Progenitor cell of endocrine pancreas (in vitro differentiated cells): ENCODE measurements around the gene PRRC2B. TPM values are rescaled to one million over a fixed set of nuclear protein-coding genes. Genes with fewer than 3 reads are reported as not detected.

Experiments used
- DNase-seq: peaks from one replicate; pipeline ENCODE4 v3.0.0; 2021; ENCODE audit warnings: low spot score; ENCODE audit not compliant: unreplicated experiment
- H3K27ac Mint-ChIP-seq: 2 replicates; pipeline ENCODE4 v1.8.0; 2021; ENCODE audit warnings: mild to moderate bottlenecking, moderate library complexity, mixed read lengths
- H3K27me3 Mint-ChIP-seq: 2 replicates; pipeline ENCODE4 v1.8.0; 2021; ENCODE audit warnings: mixed read lengths
- H3K36me3 Mint-ChIP-seq: 2 replicates; pipeline ENCODE4 v1.8.0; 2022; ENCODE audit warnings: mixed read lengths; ENCODE audit not compliant: insufficient read depth
- H3K4me1 Mint-ChIP-seq: 2 replicates; pipeline ENCODE4 v1.8.0; 2021; ENCODE audit warnings: low read depth, mixed read lengths
- H3K4me3 Mint-ChIP-seq: 2 replicates; pipeline ENCODE4 v1.8.0; 2021; ENCODE audit warnings: low read depth, mild to moderate bottlenecking, moderate library complexity, mixed read lengths
- H3K9me3 Mint-ChIP-seq: 2 replicates; pipeline ENCODE4 v1.8.0; 2021; ENCODE audit warnings: low read depth, mixed read lengths
- total RNA-seq: library from RNA; stranded (reverse); gene quantifications from 2 replicates; pipeline ENCODE4 v1.2.1, GENCODE V29; 2021
- TF ChIP-seq, protein P1 (sequence below): fragments of 200-600 bp; sonication (generic); IDR thresholded peaks from one replicate; pipeline ENCODE4 v1.5.0; 2021; ENCODE audit warnings: antibody characterized with exemption, mild to moderate bottlenecking; ENCODE audit not compliant: unreplicated experiment

Gene PRRC2B
- total RNA-seq, 1 donor from 2014 or later = 460 TPM

DNA sequence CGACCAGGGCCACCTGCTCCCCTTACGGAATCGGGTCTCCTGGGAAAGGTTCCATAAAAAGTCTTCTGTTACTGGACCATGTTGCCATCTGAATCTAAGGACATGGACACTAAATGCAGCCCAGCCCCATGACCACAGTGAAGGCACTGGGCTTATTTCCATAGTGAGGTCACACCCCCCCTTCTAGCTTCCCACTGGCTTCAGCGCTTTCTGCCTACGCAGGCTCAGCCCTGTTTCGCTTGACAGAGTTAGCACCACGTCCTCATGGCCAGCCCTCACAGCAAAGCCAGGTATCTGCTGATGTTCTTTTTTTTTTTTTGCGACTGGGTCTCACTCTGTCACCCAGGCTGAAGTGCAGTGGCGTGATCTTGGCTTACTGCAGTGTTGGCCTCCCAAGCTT is 123.0 kb downstream of the PRRC2B start:
- H3K9me3 Mint-ChIP-seq = no peaks in the 10 kb centered on the region
- TF ChIP-seq, protein P1, sequence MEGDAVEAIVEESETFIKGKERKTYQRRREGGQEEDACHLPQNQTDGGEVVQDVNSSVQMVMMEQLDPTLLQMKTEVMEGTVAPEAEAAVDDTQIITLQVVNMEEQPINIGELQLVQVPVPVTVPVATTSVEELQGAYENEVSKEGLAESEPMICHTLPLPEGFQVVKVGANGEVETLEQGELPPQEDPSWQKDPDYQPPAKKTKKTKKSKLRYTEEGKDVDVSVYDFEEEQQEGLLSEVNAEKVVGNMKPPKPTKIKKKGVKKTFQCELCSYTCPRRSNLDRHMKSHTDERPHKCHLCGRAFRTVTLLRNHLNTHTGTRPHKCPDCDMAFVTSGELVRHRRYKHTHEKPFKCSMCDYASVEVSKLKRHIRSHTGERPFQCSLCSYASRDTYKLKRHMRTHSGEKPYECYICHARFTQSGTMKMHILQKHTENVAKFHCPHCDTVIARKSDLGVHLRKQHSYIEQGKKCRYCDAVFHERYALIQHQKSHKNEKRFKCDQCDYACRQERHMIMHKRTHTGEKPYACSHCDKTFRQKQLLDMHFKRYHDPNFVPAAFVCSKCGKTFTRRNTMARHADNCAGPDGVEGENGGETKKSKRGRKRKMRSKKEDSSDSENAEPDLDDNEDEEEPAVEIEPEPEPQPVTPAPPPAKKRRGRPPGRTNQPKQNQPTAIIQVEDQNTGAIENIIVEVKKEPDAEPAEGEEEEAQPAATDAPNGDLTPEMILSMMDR = no peak
- peaks cover 15% of the 10 kb centered on the region for H3K36me3 Mint-ChIP-seq
- H3K4me1 Mint-ChIP-seq = no peaks in the 10 kb centered on the region
- DNase-seq = no peak
- H3K4me3 Mint-ChIP-seq = no peak overlapping the region
- H3K27me3 Mint-ChIP-seq = no peaks in the 10 kb centered on the region
- H3K27ac Mint-ChIP-seq = no peak overlapping the region

DNA sequence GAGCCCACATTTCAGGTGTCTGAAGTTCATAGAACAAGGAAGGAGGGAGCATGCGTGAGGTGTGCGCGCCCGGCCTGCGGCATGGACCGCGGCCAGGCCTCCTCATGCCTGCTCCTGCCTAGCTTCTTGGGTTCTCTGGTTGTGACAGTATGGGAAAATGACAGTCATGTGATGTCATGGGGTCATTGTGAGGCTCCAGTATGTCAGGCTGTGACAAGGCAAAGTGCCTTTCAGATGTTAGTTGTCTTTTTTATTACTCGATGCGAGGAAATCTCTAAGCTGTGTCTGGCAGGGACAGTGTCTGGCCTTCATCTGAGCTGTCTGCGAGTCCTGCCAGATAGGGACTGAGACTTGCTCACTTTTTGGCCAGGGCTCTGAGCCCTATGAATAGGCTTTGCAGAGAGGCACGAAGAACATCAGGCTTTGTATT is 123.9 kb downstream of the PRRC2B start:
- no peak overlapping the region for H3K27ac Mint-ChIP-seq
- TF ChIP-seq, protein P1 = no peak
- H3K4me1 Mint-ChIP-seq = no peaks in the 10 kb centered on the region
- H3K9me3 Mint-ChIP-seq = no peaks in the 10 kb centered on the region
- no peak for DNase-seq
- no peak overlapping the region for H3K4me3 Mint-ChIP-seq
- H3K36me3 Mint-ChIP-seq = peaks cover 13% of the 10 kb centered on the region
- H3K27me3 Mint-ChIP-seq = no peaks in the 10 kb centered on the region

DNA sequence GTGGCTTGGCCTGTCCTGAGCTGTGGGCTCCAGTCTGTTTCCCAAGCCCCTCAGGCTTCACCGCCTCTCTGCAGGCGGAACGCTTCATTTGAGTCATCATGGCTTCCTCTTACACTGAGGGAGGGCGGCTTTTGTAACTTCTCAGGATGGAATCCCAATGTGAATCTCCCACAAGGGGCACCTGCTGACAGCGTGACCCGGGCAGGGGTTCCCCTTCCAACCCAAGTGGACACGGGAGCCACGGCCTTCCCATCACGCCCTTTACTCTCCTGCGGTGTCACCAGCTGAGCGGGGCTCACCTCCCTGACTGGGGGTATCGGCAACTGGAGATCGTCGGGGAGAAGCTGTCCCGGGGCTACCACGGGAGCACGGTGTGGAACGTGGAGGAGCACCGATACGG is 124.7 kb downstream of the PRRC2B start:
- Mint-ChIP-seq H3K4me1 (no peaks in the 10 kb centered on the region), H3K27me3 (no peaks in the 10 kb centered on the region), H3K27ac (no peak overlapping the region), H3K9me3 (no peaks in the 10 kb centered on the region), H3K36me3 (peaks cover 13% of the 10 kb centered on the region), H3K4me3 (no peak overlapping the region)
- DNase-seq = no peak
- TF ChIP-seq, protein P1 = no peak

DNA sequence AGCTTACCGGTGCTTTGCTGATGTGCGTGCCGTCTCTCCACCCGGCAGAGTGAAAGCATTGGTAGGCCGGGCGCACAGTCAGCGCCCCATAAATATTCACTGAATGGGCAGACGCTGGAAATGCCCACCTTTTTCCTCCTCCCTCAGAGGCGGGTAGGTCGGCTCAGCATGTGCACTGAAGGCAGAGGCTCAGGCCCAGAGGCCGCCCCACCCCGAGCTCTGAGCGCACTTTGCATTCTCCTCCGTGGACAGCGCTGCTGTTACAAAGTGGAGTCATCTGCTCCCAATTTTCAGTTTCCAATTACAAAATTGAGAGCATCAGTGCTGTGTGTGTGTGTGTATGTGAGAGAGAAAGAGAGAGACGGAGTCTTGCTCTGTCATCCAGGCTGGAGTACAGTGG is 126.6 kb downstream of the PRRC2B start:
- DNase-seq = no peak
- TF ChIP-seq, protein P1 = no peak
- H3K4me1 Mint-ChIP-seq = no peaks in the 10 kb centered on the region
- no peaks in the 10 kb centered on the region for H3K27me3 Mint-ChIP-seq
- no peak overlapping the region for H3K27ac Mint-ChIP-seq
- H3K36me3 Mint-ChIP-seq = peaks cover 14% of the 10 kb centered on the region
- H3K9me3 Mint-ChIP-seq = no peaks in the 10 kb centered on the region
- no peak overlapping the region for H3K4me3 Mint-ChIP-seq

DNA sequence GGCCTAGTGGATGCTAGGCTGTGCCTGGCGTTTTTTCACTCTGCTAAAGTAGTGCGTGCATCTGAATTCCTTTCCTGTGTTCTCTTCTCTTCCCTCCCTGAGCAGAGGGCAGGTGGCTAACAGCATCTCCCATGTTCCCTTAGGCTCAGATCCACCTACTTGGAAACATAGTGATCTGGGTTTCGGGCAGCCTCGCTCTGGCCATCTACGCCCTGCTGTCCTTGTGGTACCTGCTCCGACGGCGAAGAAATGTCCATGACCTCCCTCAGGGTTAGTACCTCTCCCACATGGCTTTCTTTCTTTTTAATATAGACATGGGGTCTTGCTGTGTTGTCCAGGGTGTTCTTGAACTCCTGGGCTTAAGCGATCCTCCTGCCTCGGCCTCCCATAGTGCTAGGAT is 127.3 kb downstream of the PRRC2B start:
- Mint-ChIP-seq H3K27ac (no peak overlapping the region), H3K27me3 (no peaks in the 10 kb centered on the region), H3K4me1 (no peaks in the 10 kb centered on the region), H3K9me3 (no peaks in the 10 kb centered on the region), H3K36me3 (peaks cover 14% of the 10 kb centered on the region), H3K4me3 (no peak overlapping the region)
- DNase-seq = no peak
- TF ChIP-seq, protein P1 = no peak
